ENCODE data around the gene PHF21A.

Gene PHF21A

GRCh38 chr11:46121301-46121723 is at the start of gene PHF21A:
TSS of gene PHF21A (minus strand) at chr11:46121454. CDS start at chr11:46084219, 37,235 bp downstream.
- peak; percentile 94 for DNase-seq

- no peak for DNase-seq
Observed at GRCh38 chr11:46170797-46171196, 49.5 kb upstream of the PHF21A start.

GRCh38 chr11:46162700-46163099 is 41.4 kb upstream of the PHF21A start:
- DNase-seq: peak; percentile 14

DNA sequence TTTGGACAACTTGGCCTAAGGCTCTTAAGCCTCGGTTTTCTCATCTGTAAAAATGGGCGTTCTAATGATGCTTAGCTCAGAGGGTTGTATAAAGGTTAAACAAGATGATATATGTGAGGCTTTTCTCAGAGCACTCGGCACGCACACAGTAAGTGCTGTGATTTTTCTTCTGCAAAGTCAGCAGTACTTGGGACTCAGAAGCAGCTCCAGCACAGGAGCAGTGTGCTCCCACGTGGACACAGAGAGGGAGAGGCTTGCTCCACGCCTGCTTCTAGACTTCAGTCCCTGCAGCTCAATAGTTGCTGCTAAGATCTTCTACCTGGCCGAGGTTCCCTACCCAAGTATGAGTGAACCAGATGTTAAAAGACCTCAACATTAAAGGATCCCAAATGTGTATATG is 39.9 kb upstream of the PHF21A start:
- no peak for DNase-seq

DNA sequence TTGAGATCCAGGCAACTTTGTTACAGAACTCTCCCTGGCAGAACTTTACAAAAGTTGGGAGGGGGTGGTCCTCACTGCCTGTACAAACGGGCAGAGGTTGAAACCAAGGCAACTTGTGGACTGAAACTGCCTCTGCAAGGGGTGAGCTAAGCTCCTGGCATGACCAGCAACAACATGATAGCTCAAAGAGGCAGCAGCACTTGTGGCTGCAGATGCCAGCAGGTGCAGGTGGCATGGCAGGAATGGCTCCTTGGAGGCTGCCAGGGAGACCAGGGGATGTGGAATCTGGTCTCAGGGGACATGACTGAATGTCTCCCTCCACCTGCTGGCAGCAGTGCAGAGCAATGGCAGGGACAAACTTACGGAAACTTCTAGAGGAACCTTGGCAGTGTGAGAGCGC is 38.8 kb upstream of the PHF21A start:
- no peak for DNase-seq

GRCh38 chr11:46159680-46160079 is 38.4 kb upstream of the PHF21A start:
- DNase-seq: no peak

- DNase-seq: peak; percentile 46
Observed at GRCh38 chr11:46149826-46150225, 28.6 kb upstream of the PHF21A start.

- DNase-seq: no peak
Observed at GRCh38 chr11:46149342-46149741, 28.1 kb upstream of the PHF21A start.

DNA sequence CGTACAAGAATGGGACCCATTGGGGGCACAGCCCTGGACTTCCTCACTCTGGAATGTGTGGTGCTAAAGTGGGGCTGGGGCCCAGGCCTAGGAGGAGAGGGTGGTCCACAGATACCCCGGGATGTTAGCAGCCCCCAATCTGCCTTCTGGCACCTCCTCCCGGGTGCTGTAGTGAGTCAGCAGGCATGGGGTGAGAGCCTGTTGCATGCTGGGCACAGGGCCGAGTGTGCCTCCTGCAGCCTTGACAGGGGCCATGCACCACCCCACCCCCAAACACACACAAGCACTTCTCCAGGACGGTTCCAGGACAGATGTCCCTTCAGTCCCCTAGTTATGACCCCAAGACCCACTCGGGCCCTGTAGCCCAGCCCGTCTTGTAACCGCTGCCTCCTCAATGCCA is 23.5 kb upstream of the PHF21A start:
- DNase-seq: no peak

DNA sequence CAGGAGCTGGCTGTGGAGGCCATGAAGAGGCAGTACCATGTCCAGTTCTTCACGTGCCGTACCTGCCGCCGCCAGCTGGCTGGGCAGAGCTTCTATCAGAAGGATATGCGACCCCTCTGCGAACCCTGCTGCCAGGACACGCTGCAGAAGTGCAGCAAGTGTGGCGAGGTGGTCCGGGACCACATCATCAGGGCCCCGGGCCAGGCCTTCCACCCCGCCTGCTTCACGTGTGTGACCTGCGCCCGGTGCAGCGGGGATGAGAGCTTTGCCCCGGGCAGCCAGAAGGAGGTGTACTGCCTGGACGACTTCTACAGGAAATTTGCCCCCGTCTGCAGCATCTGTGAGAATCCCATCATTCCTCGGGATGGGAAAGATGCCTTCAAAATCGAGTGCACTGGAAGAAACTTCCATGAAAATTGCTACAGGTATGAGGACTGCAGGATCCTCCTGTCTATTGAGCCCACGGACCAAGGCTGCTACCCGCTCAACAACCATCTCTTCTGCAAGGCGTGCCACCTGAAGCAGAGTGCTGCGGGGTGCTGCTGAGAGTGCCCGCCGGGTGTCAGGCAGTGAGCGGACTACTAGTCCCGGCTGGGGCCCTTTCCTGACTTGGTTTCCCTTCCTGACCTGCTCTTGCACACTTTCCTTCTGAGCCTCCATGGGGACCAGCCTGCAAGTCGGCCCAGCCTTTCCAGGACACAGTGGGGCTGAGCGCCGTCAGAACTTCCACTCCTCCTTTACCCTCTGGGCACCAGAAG is 22.0 kb upstream of the PHF21A start:
- DNase-seq: no peak

GRCh38 chr11:46142561-46142960 is 21.3 kb upstream of the PHF21A start:
- DNase-seq: no peak

DNA sequence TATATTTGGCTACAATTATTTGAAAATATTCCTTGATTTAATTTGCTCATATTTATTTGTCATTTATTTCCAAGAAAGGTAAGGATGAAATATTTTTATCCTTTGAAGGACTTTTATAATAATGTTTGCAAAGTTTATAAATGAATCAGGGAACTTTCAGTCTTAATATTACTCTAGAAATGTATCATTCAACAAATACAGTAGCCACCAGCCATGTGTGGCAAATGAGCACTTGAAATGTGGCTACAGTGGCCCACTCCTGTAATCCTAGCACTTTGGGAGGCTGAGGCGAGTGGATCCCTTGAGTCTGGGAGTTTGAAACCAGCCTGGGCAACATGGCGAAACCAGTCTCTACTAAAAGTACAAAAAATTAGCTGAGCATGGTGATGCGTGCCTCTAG is 20.3 kb upstream of the PHF21A start:
- DNase-seq: peak; percentile 42

- DNase-seq: no peak
Observed at GRCh38 chr11:46134540-46134939, 13.3 kb upstream of the PHF21A start.

DNA sequence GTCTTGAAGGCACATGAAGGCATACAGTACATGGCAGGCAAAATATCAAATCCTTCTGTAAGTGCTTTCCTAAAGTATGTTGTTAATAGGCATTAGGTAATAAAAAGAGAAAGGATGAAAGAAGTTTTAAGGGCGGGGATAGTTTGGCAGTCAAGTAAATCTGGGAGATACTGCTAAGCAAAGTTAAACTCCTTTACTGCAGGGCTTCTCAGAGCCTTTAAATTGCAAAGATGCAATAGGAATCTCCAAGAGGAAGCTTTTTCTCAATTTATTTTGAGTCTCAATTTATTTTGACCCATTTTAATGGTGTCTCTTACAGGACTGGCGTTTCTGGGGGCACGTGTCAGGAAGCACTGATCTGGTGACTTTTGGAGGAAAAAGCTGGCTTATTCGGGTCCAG is 12.8 kb upstream of the PHF21A start:
- no peak for DNase-seq

- DNase-seq: no peak
Observed at GRCh38 chr11:46133119-46133518, 11.9 kb upstream of the PHF21A start.

- DNase-seq: no peak
Observed at GRCh38 chr11:46130286-46130940, 9.2 kb upstream of the PHF21A start.

- DNase-seq: no peak
Observed at GRCh38 chr11:46129133-46129532, 7.9 kb upstream of the PHF21A start.

DNA sequence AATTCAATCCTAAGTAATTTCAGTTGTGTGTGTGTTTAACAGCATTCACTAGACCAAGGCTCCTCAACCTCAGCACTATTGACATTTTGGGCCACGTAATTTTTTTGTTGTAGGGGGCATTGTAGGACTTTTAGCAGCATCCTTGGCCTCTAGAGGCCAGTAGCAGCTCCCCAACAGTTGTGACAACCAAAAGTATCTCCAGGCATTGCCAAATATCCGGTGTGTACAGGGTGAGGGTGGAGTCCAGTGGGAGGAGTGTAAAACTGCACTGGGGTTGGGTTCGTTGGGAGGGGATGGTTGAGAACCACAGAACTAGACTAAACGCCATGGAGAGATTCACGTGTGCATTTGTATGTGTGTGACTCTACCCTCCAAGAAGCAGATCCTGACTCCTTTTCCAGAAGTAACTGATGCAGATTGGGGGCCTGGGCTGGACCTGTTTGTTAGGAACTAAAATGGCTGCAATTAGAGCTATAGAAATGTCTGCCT is 5.9 kb upstream of the PHF21A start:
- DNase-seq: peak; percentile 84

DNA sequence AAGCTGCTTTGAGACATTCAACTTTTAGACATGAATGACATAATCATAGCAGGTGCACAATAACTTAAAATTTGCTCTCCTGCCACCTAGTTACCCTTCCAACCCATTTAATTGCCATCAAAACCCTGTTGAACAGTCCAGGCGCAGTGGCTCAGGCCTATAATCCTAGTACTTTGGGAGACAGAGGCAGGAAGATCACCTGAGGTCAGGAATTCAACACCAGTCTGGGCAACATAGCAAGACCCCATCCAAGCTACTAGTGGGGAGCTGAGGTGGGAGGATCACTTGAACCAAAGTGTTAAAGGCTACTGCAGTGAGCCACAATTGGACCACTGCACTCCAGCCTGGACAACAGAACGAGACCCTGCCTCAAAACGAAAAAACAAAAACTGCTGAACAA is 4.0 kb upstream of the PHF21A start:
- DNase-seq: no peak

DNA sequence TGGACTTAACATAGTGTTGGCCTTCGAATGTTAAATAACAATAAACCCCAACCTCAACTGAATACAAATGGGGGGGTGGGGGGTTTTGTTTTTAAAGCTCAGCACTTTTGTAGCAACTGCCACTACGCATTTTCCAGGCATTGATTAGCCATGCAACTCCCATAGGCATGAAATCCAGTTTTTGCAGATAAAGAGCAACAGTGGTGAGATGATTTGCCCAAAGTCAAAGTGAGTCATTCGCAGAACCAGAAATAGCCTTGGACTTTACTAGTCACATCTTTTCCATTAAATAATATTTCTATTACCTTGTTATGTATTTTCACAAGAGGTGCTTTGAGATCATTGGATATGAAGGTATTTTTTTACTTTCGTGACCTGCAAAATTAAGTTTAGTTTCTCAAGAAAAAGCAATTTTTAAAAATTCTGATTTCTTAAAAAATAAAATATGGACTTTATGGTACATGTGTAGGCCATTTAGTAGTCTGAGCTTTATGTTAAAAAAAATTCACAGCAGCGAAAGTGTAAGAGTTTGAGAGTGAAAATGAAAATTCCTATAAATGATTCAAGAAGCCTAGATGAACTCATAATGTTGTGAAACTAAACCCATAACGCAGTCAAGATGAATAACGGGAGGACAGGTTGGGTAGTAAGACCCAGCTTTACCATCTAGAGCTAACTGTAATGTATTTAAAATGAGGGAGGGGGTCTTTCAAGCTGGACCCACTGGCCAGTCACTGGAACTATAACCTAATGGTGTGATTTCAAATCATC is 1.9 kb upstream of the PHF21A start:
- DNase-seq: peak; percentile 27

DNA sequence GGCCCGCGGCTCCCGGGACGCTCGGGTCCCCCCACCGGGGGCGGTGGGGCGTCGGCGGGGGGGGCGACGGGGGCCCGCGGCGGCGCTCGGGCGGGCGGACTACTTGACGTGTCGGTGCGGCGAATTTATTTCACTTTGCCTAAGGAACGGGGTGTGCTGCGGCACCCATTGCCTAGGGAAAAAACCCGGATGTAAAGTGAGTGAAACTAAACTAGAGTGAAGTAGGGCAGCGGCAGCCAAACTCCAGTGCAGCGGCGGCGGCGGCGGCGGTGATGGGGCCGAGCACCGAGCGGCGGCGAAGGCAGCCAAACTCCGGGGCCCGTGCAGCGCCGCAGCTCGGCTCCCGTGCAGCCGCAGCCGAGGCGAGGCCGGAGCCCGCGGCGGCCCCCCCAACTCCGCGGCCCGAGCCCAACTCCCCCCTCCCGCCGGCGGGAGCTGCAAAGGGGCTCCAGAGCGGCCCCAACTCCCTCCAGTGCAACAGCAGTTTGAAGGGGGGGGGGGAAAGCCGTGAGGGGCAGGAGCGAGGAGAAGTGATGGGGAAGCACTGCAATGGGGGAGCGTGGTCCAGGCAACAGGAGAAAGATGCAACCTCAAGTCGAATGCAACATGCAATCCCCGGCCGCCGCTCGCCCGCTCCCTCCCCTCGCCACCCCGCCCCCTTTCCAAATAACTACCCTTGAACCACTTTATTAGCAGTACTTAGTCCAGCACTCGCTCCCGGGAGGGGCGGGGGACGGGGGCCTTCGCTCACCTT is 647 bp upstream of the PHF21A start:
- peak; percentile 81 for DNase-seq

DNA sequence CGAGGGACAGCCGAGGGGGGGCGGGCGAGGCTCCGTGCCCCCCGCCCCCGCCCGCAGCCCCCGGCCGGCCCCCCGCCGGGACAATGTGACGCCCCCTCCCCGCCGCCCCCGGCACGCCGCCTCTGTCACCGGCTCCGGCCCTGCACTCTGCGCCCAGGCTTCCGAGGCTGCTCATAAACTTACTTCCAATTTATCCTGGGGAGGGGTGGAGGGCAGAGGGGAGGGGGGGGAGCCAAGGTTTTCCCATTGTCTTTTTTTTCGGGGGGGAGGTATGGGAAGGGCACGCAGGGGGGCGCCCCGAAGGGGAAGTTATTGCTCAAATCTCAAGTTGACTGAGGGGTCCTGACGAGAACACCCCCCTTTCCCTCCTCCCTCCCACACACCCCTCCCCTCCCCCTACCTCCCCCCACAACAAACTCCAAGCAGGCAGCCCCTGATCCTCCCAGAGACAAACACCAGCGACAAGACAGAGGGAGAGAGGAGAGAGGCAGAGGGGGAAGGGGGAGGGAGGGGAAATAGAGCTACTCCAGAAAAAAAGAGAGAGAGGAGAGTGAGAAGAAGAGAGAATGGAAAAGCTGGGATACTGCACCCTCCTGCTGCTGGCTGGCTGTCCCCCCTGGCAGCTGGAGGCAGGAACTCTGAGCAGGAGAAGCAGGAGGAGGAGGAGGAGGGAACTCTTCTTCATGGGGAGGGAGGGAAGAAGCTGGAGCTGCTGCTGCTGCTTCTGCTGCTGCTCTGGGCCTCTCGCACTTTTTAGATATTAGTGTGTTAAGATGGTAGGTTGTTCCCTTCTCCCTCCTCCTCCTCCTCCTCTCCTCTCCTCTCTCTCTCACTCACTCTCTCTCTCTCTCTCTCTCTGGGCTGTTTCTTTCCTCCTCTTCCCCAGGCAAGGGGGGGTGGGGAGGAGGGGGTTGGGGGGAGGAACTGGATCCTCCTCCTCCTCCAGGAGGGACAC is 631 bp downstream of the PHF21A start:
- peak; percentile 39 for DNase-seq

Data from activated CD4-positive, alpha-beta T cell treated with anti-CD3 and anti-CD28 coated beads, Interleukin-2, Interleukin-6, amounts not matched to agents 100 ng/mL and 50 ng/mL, durations not matched to agents 16 hours and 8 hours (primary cell).